Hematopoietic multipotent progenitor cell (in vitro differentiated cells): ENCODE measurements around the gene KIF26A. TPM values are rescaled to one million over a fixed set of nuclear protein-coding genes. Genes with fewer than 3 reads are reported as not detected.

Experiments
- DNase-seq, 3 donors: peaks; one replicate each; pipeline ENCODE4 v3.0.0-alpha.2; 2011 to 2015; ENCODE audit warnings: low read depth in 2 of 3, low spot score in 2 of 3
- total RNA-seq: library from RNA; depleted of rRNA; stranded (reverse); fragments of >200 nt; gene quantifications from one replicate; pipeline ENCODE4 v1.2.3, GENCODE V29; 2012

KIF26A gene
- total RNA-seq, 1 donor = 0.27 TPM

- no peak for DNase-seq
Observed at GRCh38 chr14:104101086-104101621, 37.2 kb upstream of the KIF26A start.

GRCh38 chr14:104101651-104102281 lies 36.6 kb upstream of the KIF26A start:
- DNase-seq = no peak

GRCh38 chr14:104102282-104102914 lies 36.0 kb upstream of the KIF26A start:
- DNase-seq = no peak

GRCh38 chr14:104103061-104103445 lies 35.3 kb upstream of the KIF26A start:
- DNase-seq = no peak

GRCh38 chr14:104103446-104104075 lies 34.8 kb upstream of the KIF26A start:
- DNase-seq = no peak

GRCh38 chr14:104104076-104104901 lies 34.1 kb upstream of the KIF26A start:
- no peak for DNase-seq

- DNase-seq = no peak
Observed at GRCh38 chr14:104105071-104105821, 33.1 kb upstream of the KIF26A start.

- DNase-seq = no peak
Observed at GRCh38 chr14:104105822-104106470, 32.4 kb upstream of the KIF26A start.

- DNase-seq = no peak
Observed at GRCh38 chr14:104106471-104106991, 31.9 kb upstream of the KIF26A start.

GRCh38 chr14:104107101-104107581 lies 31.2 kb upstream of the KIF26A start:
- no peak for DNase-seq

GRCh38 chr14:104107611-104108569 lies 30.5 kb upstream of the KIF26A start:
- no peak for DNase-seq

- no peak for DNase-seq
Observed at GRCh38 chr14:104108570-104109541, 29.5 kb upstream of the KIF26A start.

- DNase-seq = no peak
Observed at GRCh38 chr14:104109731-104110361, 28.5 kb upstream of the KIF26A start.

GRCh38 chr14:104110491-104111209 lies 27.7 kb upstream of the KIF26A start:
- no peak for DNase-seq

GRCh38 chr14:104111301-104112112 lies 26.9 kb upstream of the KIF26A start:
- DNase-seq = no peak
